GM23338 (cell line): ENCODE data around the gene ZBTB7A.

ENCODE experiments used
- CREB1 ChIP-seq: fragments of 250-450 bp; sonication (Bioruptor Pico); IDR thresholded peaks from 2 replicates; pipeline ENCODE4 v1.5.0; 2020; ENCODE audit warnings: low read depth, mild to moderate bottlenecking, moderate library complexity
- EZH2 ChIP-seq: fragments of 200-600 bp; sonication (generic); IDR thresholded peaks from one replicate; pipeline ENCODE4 v1.8.0; 2017; ENCODE audit warnings: antibody characterized with exemption, mild to moderate bottlenecking, low read depth; ENCODE audit not compliant: unreplicated experiment
- EZH2phosphoT487 ChIP-seq: fragments of 200-600 bp; sonication (generic); IDR thresholded peaks from one replicate; pipeline ENCODE4 v1.8.1; 2018; ENCODE audit warnings: antibody characterized with exemption; ENCODE audit not compliant: unreplicated experiment
- JUNB ChIP-seq: IDR thresholded peaks from one replicate; pipeline ENCODE4 v1.6.1; 2016; ENCODE audit warnings: antibody characterized with exemption; ENCODE audit not compliant: unreplicated experiment
- POLR2AphosphoS5 ChIP-seq: IDR thresholded peaks from 2 replicates; pipeline ENCODE4 v1.6.1; 2016; ENCODE audit warnings: antibody characterized with exemption, low read depth
- REST ChIP-seq: IDR thresholded peaks from one replicate; pipeline ENCODE4 v1.6.1; 2018; ENCODE audit warnings: antibody characterized with exemption; ENCODE audit not compliant: unreplicated experiment
- TF ChIP-seq, protein P1 (sequence below), 2 experiments: fragments of 200-600 bp in 1 of 2; sonication (generic) in 1 of 2; conservative IDR thresholded peaks; 2 replicates each; pipeline versions ENCODE4 v1.5.1 to v1.6.1; 2016 to 2017; ENCODE audit warnings: antibody characterized with exemption in 2 of 2, low read depth in 2 of 2, mild to moderate bottlenecking in 2 of 2, moderate library complexity in 1 of 2
- TF ChIP-seq, protein P2 (sequence below): IDR thresholded peaks from 2 replicates; pipeline ENCODE4 v1.6.1; 2016; ENCODE audit warnings: antibody characterized with exemption

- TF ChIP-seq, protein P1, sequence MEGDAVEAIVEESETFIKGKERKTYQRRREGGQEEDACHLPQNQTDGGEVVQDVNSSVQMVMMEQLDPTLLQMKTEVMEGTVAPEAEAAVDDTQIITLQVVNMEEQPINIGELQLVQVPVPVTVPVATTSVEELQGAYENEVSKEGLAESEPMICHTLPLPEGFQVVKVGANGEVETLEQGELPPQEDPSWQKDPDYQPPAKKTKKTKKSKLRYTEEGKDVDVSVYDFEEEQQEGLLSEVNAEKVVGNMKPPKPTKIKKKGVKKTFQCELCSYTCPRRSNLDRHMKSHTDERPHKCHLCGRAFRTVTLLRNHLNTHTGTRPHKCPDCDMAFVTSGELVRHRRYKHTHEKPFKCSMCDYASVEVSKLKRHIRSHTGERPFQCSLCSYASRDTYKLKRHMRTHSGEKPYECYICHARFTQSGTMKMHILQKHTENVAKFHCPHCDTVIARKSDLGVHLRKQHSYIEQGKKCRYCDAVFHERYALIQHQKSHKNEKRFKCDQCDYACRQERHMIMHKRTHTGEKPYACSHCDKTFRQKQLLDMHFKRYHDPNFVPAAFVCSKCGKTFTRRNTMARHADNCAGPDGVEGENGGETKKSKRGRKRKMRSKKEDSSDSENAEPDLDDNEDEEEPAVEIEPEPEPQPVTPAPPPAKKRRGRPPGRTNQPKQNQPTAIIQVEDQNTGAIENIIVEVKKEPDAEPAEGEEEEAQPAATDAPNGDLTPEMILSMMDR (conservative IDR thresholded peaks at IDR 0.05; ENCODE audit: low read depth in 2 of 2): no peak
- TF ChIP-seq POLR2AphosphoS5 (no peak), CREB1 (CRISPR knock-in tag) (no peak), JUNB (no peak), EZH2 (no peak), REST (no peak), EZH2phosphoT487 (no peak)
- TF ChIP-seq, protein P2, sequence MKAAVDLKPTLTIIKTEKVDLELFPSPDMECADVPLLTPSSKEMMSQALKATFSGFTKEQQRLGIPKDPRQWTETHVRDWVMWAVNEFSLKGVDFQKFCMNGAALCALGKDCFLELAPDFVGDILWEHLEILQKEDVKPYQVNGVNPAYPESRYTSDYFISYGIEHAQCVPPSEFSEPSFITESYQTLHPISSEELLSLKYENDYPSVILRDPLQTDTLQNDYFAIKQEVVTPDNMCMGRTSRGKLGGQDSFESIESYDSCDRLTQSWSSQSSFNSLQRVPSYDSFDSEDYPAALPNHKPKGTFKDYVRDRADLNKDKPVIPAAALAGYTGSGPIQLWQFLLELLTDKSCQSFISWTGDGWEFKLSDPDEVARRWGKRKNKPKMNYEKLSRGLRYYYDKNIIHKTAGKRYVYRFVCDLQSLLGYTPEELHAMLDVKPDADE: no peak
These were observed 39.6 kb downstream of the ZBTB7A start for GRCh38 chr19:4027146-4027545.
